GM23338 (cell line): ENCODE data around the gene SLC30A7. TPM values are rescaled to one million over a fixed set of nuclear protein-coding genes. Genes with fewer than 3 reads are reported as not detected.

Source experiments
- ATAC-seq: fragments of 200-7000 bp; cut with Tn5 transposase; 3 replicates; pipeline ENCODE4 v1.9.1; 2020
- DNase-seq: peaks from one replicate; pipeline ENCODE4 v3.0.0-alpha.2; 2015; ENCODE audit warnings: low spot score
- H2AFZ ChIP-seq: fragments of 200-600 bp; sonication (generic); 2 replicates; pipeline ENCODE4 v1.8.0; 2016; ENCODE audit warnings: antibody characterized with exemption, mild to moderate bottlenecking, moderate library complexity
- H3F3A ChIP-seq: fragments of 200-600 bp; sonication (generic); replicated peaks from 2 replicates; pipeline ENCODE4 v1.8.0; 2017; ENCODE audit warnings: antibody characterized with exemption, mixed run types, low read depth
- H3K27ac ChIP-seq: fragments of 200-600 bp; sonication (generic); 2 replicates; pipeline ENCODE4 v1.6.1; 2016; ENCODE audit warnings: low read depth
- H3K27me3 ChIP-seq: fragments of 200-600 bp; sonication (generic); 2 replicates; pipeline ENCODE4 v1.8.0; 2016; ENCODE audit warnings: mild to moderate bottlenecking, mixed run types, moderate library complexity; ENCODE audit not compliant: insufficient read depth
- H3K36me3 ChIP-seq: fragments of 200-600 bp; sonication (generic); 2 replicates; pipeline ENCODE4 v1.8.0; 2016; ENCODE audit warnings: mild to moderate bottlenecking; ENCODE audit not compliant: insufficient read depth
- H3K4me1 ChIP-seq: fragments of 200-600 bp; sonication (generic); 2 replicates; pipeline ENCODE4 v1.8.0; 2016; ENCODE audit warnings: mild to moderate bottlenecking, moderate library complexity; ENCODE audit not compliant: insufficient read depth
- H3K4me2 ChIP-seq: fragments of 200-600 bp; sonication (generic); 2 replicates; pipeline ENCODE4 v1.7.1; 2017; ENCODE audit warnings: mixed run types
- H3K4me3 ChIP-seq: fragments of 200-600 bp; sonication (generic); 2 replicates; pipeline ENCODE4 v1.6.1; 2016; ENCODE audit warnings: mixed run types
- H3K79me2 ChIP-seq: fragments of 200-600 bp; sonication (generic); replicated peaks from 2 replicates; pipeline ENCODE4 v1.8.0; 2017; ENCODE audit warnings: mild to moderate bottlenecking; ENCODE audit not compliant: insufficient read depth
- H3K9me2 ChIP-seq: fragments of 200-600 bp; sonication (generic); 2 replicates; pipeline ENCODE4 v1.8.0; 2017; ENCODE audit not compliant: insufficient read depth
- H4K20me1 ChIP-seq: fragments of 200-600 bp; sonication (generic); replicated peaks from 2 replicates; pipeline ENCODE4 v1.8.0; 2017; ENCODE audit warnings: mild to moderate bottlenecking; ENCODE audit not compliant: insufficient read depth
- H3K27ac Mint-ChIP-seq: 2 replicates; pipeline ENCODE4 v1.8.0; 2020; ENCODE audit warnings: inconsistent platforms, mild to moderate bottlenecking, moderate library complexity, mixed read lengths
- H3K27me3 Mint-ChIP-seq: 3 replicates; pipeline ENCODE4 v1.8.0; 2022; ENCODE audit warnings: low read depth, mild to moderate bottlenecking, moderate library complexity, mixed read lengths, inconsistent platforms; ENCODE audit not compliant: insufficient read depth, poor library complexity
- H3K36me3 Mint-ChIP-seq: 3 replicates; pipeline ENCODE4 v1.8.0; 2021; ENCODE audit warnings: low read depth, mild to moderate bottlenecking, inconsistent platforms, moderate library complexity, mixed read lengths
- H3K4me1 Mint-ChIP-seq: 3 replicates; pipeline ENCODE4 v1.8.0; 2020; ENCODE audit warnings: mild to moderate bottlenecking, inconsistent platforms, mixed read lengths
- H3K4me3 Mint-ChIP-seq: 3 replicates; pipeline ENCODE4 v1.8.0; 2021; ENCODE audit warnings: moderate library complexity, mild to moderate bottlenecking, inconsistent platforms, mixed read lengths
- H3K9me3 Mint-ChIP-seq: 3 replicates; pipeline ENCODE4 v1.8.0; 2020; ENCODE audit warnings: moderate library complexity, mild to moderate bottlenecking, inconsistent platforms, mixed read lengths
- CREB1 ChIP-seq: fragments of 250-450 bp; sonication (Bioruptor Pico); IDR thresholded peaks from 2 replicates; pipeline ENCODE4 v1.5.0; 2020; ENCODE audit warnings: low read depth, mild to moderate bottlenecking, moderate library complexity
- CTCF ChIP-seq, 2 experiments: fragments of 200-600 bp in 1 of 2; sonication (generic) in 1 of 2; conservative IDR thresholded peaks; 2 replicates each; pipeline versions ENCODE4 v1.5.1 to v1.6.1; 2016 to 2017; ENCODE audit warnings: antibody characterized with exemption in 2 of 2, low read depth in 2 of 2, mild to moderate bottlenecking in 2 of 2, moderate library complexity in 1 of 2
- ETS1 ChIP-seq: IDR thresholded peaks from 2 replicates; pipeline ENCODE4 v1.6.1; 2016; ENCODE audit warnings: antibody characterized with exemption
- EZH2 ChIP-seq: fragments of 200-600 bp; sonication (generic); IDR thresholded peaks from one replicate; pipeline ENCODE4 v1.8.0; 2017; ENCODE audit warnings: antibody characterized with exemption, mild to moderate bottlenecking, low read depth; ENCODE audit not compliant: unreplicated experiment
- EZH2phosphoT487 ChIP-seq: fragments of 200-600 bp; sonication (generic); IDR thresholded peaks from one replicate; pipeline ENCODE4 v1.8.1; 2018; ENCODE audit warnings: antibody characterized with exemption; ENCODE audit not compliant: unreplicated experiment
- JUNB ChIP-seq: IDR thresholded peaks from one replicate; pipeline ENCODE4 v1.6.1; 2016; ENCODE audit warnings: antibody characterized with exemption; ENCODE audit not compliant: unreplicated experiment
- NANOG ChIP-seq: IDR thresholded peaks from 2 replicates; pipeline ENCODE4 v1.6.1; 2016; ENCODE audit warnings: antibody characterized with exemption, borderline replicate concordance
- POLR2AphosphoS5 ChIP-seq: IDR thresholded peaks from 2 replicates; pipeline ENCODE4 v1.6.1; 2016; ENCODE audit warnings: antibody characterized with exemption, low read depth
- REST ChIP-seq: IDR thresholded peaks from one replicate; pipeline ENCODE4 v1.6.1; 2018; ENCODE audit warnings: antibody characterized with exemption; ENCODE audit not compliant: unreplicated experiment
- STAT1 ChIP-seq: IDR thresholded peaks from one replicate; pipeline ENCODE4 v1.6.1; 2016; ENCODE audit warnings: antibody characterized with exemption; ENCODE audit not compliant: unreplicated experiment
- ZNF114 ChIP-seq: fragments of 250-450 bp; sonication (Bioruptor Pico); IDR thresholded peaks from 2 replicates; pipeline ENCODE4 v1.5.0; 2020; ENCODE audit warnings: mild to moderate bottlenecking, moderate library complexity
- ZNF331 ChIP-seq: fragments of 250-450 bp; sonication (Bioruptor Pico); IDR thresholded peaks from 2 replicates; pipeline ENCODE4 v1.5.0; 2020; ENCODE audit warnings: low read depth, mild to moderate bottlenecking, moderate library complexity
- ZNF462 ChIP-seq: fragments of 250-450 bp; sonication (Bioruptor Pico); IDR thresholded peaks from 2 replicates; pipeline ENCODE4 v1.5.0; 2020; ENCODE audit warnings: mild to moderate bottlenecking, moderate library complexity
- polyA plus RNA-seq: library from polyadenylated mRNA; unstranded; fragments of >200 nt; fragmentation: Nextera tagmentation; extraction: Ambion mirVana; gene quantifications from 2 replicates; pipeline ENCODE4 v1.2.1, GENCODE V29; 2016
- total RNA-seq: library from RNA; depleted of rRNA; stranded (reverse); fragments of >200 nt; shearing (Covaris generic); gene quantifications from 2 replicates; pipeline ENCODE4 v1.2.3, GENCODE V29; 2014

SLC30A7 gene
- total and polyA plus RNA-seq, 2 experiments from 2014 or later: 9.8 to 25.1 TPM

GRCh38 chr1:100943533-100943932 is 47.6 kb downstream of the SLC30A7 start:
- Histone ChIP-seq H4K20me1 (0 out of 2 replicates have a peak, but pooled peaks cover 3% of the 10 kb centered on the region), H3K79me2 (peaks cover 41% of the 10 kb centered on the region), H3K27me3 (no peaks in the 10 kb centered on the region), H3K36me3 (no peaks in the 10 kb centered on the region), H3K4me3 (no peak overlapping the region), H3F3A (no peaks in the 10 kb centered on the region), H3K4me2 (no peak overlapping the region), H3K27ac (no peak overlapping the region), H3K4me1 (peaks cover under 1% of the 10 kb centered on the region; the same call in 1 of the 2 replicates), H3K9me2 (no peaks in the 10 kb centered on the region), H2AFZ (no peak overlapping the region)
- TF ChIP-seq ZNF114 (no peak), CTCF (conservative IDR thresholded peaks at IDR 0.05; ENCODE audit: low read depth in 2 of 2) (no peak), EZH2phosphoT487 (no peak), ZNF331 (CRISPR knock-in tag) (no peak), POLR2AphosphoS5 (no peak), ETS1 (no peak), ZNF462 (no peak), EZH2 (no peak), JUNB (no peak), CREB1 (CRISPR knock-in tag) (no peak), NANOG (no peak), STAT1 (no peak), REST (no peak)
- H3K4me1 Mint-ChIP-seq: peaks cover 4% of the 10 kb centered on the region; the same call in 2 of the 3 replicates
- ATAC-seq (no peak), DNase-seq (no peak)
- no peaks in the 10 kb centered on the region for H3K27me3 Mint-ChIP-seq
- peaks cover 60% of the 10 kb centered on the region for H3K36me3 Mint-ChIP-seq
- no peak overlapping the region for H3K4me3 Mint-ChIP-seq
- peaks cover 15% of the 10 kb centered on the region; the same call in 2 of the 3 replicates for H3K9me3 Mint-ChIP-seq
- H3K27ac Mint-ChIP-seq: peak overlapping the region; percentile 82; the same call in 1 of the 2 replicates
